ENCODE results near the gene PLS3. TPM values are rescaled to one million over a fixed set of nuclear protein-coding genes. Genes with fewer than 3 reads are reported as not detected.

The PLS3 gene
- total and polyA plus RNA-seq, 9 of the 15 experiments (the other 6 are each of a cell fraction or from before 2014, with no cell fraction given), result 0.03 to 0.42 (median 0.03) TPM; not detected in 4

GRCh38 chrX:115582616-115583495 is 21.9 kb downstream of the PLS3 start:
- Histone ChIP-seq H3K27ac (ENCODE audit: extremely low read depth, low read depth, low read length) (no peak overlapping the region), H3K36me3 (ENCODE audit: control insufficient read depth, insufficient read depth, low read length) (no peaks in the 10 kb centered on the region), H3K79me2 (ENCODE audit: control insufficient read depth, insufficient read depth, low read length) (no peaks in the 10 kb centered on the region), H3K27me3 (ENCODE audit: control insufficient read depth in 2 of 2, insufficient read depth in 2 of 2, low read length in 2 of 2) (no peaks in the 10 kb centered on the region), H3K4me3 (no peak overlapping the region), H3K9me1 (ENCODE audit: control insufficient read depth, insufficient read depth, low read length) (no peaks in the 10 kb centered on the region), H2AFZ (ENCODE audit: low read depth, low read length) (no peak overlapping the region), H3K4me2 (ENCODE audit: insufficient read depth, low read length) (no peak overlapping the region), H4K20me1 (replicated peaks; ENCODE audit: control insufficient read depth, insufficient read depth, low read length) (no peaks in the 10 kb centered on the region), H3K9me3 (replicated peaks; ENCODE audit: control insufficient read depth, insufficient read depth, low read depth, low read length) (no peaks in the 10 kb centered on the region), H3K9ac (ENCODE audit: insufficient read depth in 1 of 2, low read depth in 2 of 2, low read length in 2 of 2) (no peak overlapping the region), H3K4me1 (replicated peaks in 1 of 2; ENCODE audit: control insufficient read depth in 2 of 2, insufficient read depth in 2 of 2, low read length in 2 of 2) (no peaks in the 10 kb centered on the region)
- in situ Hi-C loops (cut with MboI) (no loop called here), intact Hi-C loops (cut with micrococcal nuclease) (no loop called here)
- DNase-seq (ENCODE audit: extremely low read depth in 1 of 4, low spot score in 3 of 4), result no peak
- TF ChIP-seq FOXM1 (IDR thresholded peaks at IDR 0.05; ENCODE audit: low read depth) (no peak), FOXM1 (CRISPR knock-in tag; IDR thresholded peaks at IDR 0.05; ENCODE audit: low read depth) (no peak), CHD7 (IDR thresholded peaks at IDR 0.05; ENCODE audit: low read depth, low read length) (no peak), ZNF764 (CRISPR knock-in tag; IDR thresholded peaks at IDR 0.05; ENCODE audit: low read depth) (no peak)
- ATAC-seq, result no peak
- WGBS (ENCODE audit: insufficient coverage, low coverage, missing lambda C conversion rate), result 2% methylated on average over 13 of the region's 13 CpGs
- POLR2A ChIA-PET, result no interaction called here
- no TSS peak for BruUV-seq (replicated peaks)
- CTCF ChIA-PET (ENCODE audit: low intra/inter-chr PET ratio), result no interaction called here
- FAIRE-seq, result no peak
